Activated T-helper 2 cell treated with anti-CD3 and anti-CD28 coated beads, Interferon-gamma antibody, Interleukin-2, Interleukin-4, amounts not matched to agents 10 μg/mL and 5 μg/mL and 100 μg/mL, durations not matched to agents 14 hours and 24 hours and 36 hours (primary cell): ENCODE data around the gene MYPN. TPM values are rescaled to one million over a fixed set of nuclear protein-coding genes. Genes with fewer than 3 reads are reported as not detected.
"Not testable (repeated sequence)": the region's sequence is repeated elsewhere in the genome, so short reads cannot be mapped to it uniquely, and the experiment has no call there.

Experiments used
- DNase-seq: peaks from one replicate; pipeline ENCODE4 v3.0.0; 2021; ENCODE audit warnings: low spot score
- H3K27ac Mint-ChIP-seq: one replicate; pipeline ENCODE4 v1.8.0; 2021; ENCODE audit warnings: mixed read lengths
- H3K27me3 Mint-ChIP-seq: one replicate; pipeline ENCODE4 v1.8.0; 2021; ENCODE audit warnings: low read depth, mixed read lengths
- H3K36me3 Mint-ChIP-seq: one replicate; pipeline ENCODE4 v1.8.0; 2021; ENCODE audit warnings: low read depth, mixed read lengths
- H3K4me1 Mint-ChIP-seq: one replicate; pipeline ENCODE4 v1.8.0; 2021; ENCODE audit warnings: low read depth, mixed read lengths
- H3K4me3 Mint-ChIP-seq: one replicate; pipeline ENCODE4 v1.8.0; 2021; ENCODE audit warnings: low read depth, mild to moderate bottlenecking, moderate library complexity, mixed read lengths
- H3K9me3 Mint-ChIP-seq: one replicate; pipeline ENCODE4 v1.8.0; 2021; ENCODE audit warnings: mixed read lengths
- intact Hi-C: fragments of 100-400 bp; cut with micrococcal nuclease; formaldehyde crosslinking; loops from one replicate; pipeline ENCODE4 v1.15.1; 2023
- total RNA-seq: library from RNA; stranded (reverse); gene quantifications from 2 replicates; pipeline ENCODE4 v1.2.3, GENCODE V29; 2022

Gene MYPN
- not detected in 2 replicates for total RNA-seq

GRCh38 chr10:68109331-68109730 lies at the start of gene MYPN:
Gene MYPN, plus strand, starts transcription at chr10:68109488. Its CDS starts 11,951 bp downstream, at chr10:68121439.
- no peaks in the 10 kb centered on the region for H3K4me1 Mint-ChIP-seq
- no peak for DNase-seq
- H3K9me3 Mint-ChIP-seq, result no peaks in the 10 kb centered on the region
- no peak within 1 kb of the TSS for H3K4me3 Mint-ChIP-seq
- no peak within 1 kb of the TSS for H3K27ac Mint-ChIP-seq
- H3K36me3 Mint-ChIP-seq, result no peaks in the 10 kb centered on the region
- peaks cover 17% of the 10 kb centered on the region for H3K27me3 Mint-ChIP-seq
- intact Hi-C loops, result no loop called here

GRCh38 chr10:68067029-68067428 lies 42.3 kb upstream of the MYPN start:
- H3K36me3 Mint-ChIP-seq, result peaks cover 43% of the 10 kb centered on the region
- DNase-seq, result no peak
- H3K4me3 Mint-ChIP-seq, result no peak overlapping the region
- intact Hi-C loops, result no loop called here
- no peaks in the 10 kb centered on the region for H3K9me3 Mint-ChIP-seq
- peaks cover 23% of the 10 kb centered on the region for H3K4me1 Mint-ChIP-seq
- no peaks in the 10 kb centered on the region for H3K27me3 Mint-ChIP-seq
- no peak overlapping the region for H3K27ac Mint-ChIP-seq

GRCh38 chr10:68067508-68067907 lies 41.8 kb upstream of the MYPN start:
- intact Hi-C loops, result no loop called here
- H3K27ac Mint-ChIP-seq, result peak overlapping the region; percentile 28
- H3K27me3 Mint-ChIP-seq, result no peaks in the 10 kb centered on the region
- H3K9me3 Mint-ChIP-seq, result no peaks in the 10 kb centered on the region
- no peak overlapping the region for H3K4me3 Mint-ChIP-seq
- peaks cover 42% of the 10 kb centered on the region for H3K36me3 Mint-ChIP-seq
- no peak for DNase-seq
- H3K4me1 Mint-ChIP-seq, result peaks cover 25% of the 10 kb centered on the region

GRCh38 chr10:68073631-68074030 lies 35.7 kb upstream of the MYPN start:
- no peaks in the 10 kb centered on the region for H3K9me3 Mint-ChIP-seq
- peak overlapping the region; percentile 92 for H3K27ac Mint-ChIP-seq
- H3K27me3 Mint-ChIP-seq, result no peaks in the 10 kb centered on the region
- intact Hi-C loops, result loop anchor here (1.0 to 10.0 kb wide), 4 partner anchors 258 to 647 kb away; partner anchors contain the start of genes CCAR1 and RUFY2
- peak overlapping the region; percentile 96 for H3K4me3 Mint-ChIP-seq
- peaks cover 47% of the 10 kb centered on the region for H3K4me1 Mint-ChIP-seq
- peaks cover 37% of the 10 kb centered on the region for H3K36me3 Mint-ChIP-seq
- no peak for DNase-seq

- no peaks in the 10 kb centered on the region for H3K27me3 Mint-ChIP-seq
- H3K36me3 Mint-ChIP-seq, result peaks cover 36% of the 10 kb centered on the region
- peaks cover 45% of the 10 kb centered on the region for H3K4me1 Mint-ChIP-seq
- peak overlapping the region; percentile 96 for H3K4me3 Mint-ChIP-seq
- DNase-seq, result no peak
- intact Hi-C loops, result loop anchor here (1.0 to 10.0 kb wide), 4 partner anchors 257 to 647 kb away; partner anchors contain the start of genes CCAR1 and RUFY2
- H3K9me3 Mint-ChIP-seq, result no peaks in the 10 kb centered on the region
- peak overlapping the region; percentile 92 for H3K27ac Mint-ChIP-seq
Measured at GRCh38 chr10:68074031-68074774, 35.1 kb upstream of the MYPN start.

- Mint-ChIP-seq H3K27me3 (no peaks in the 10 kb centered on the region), H3K36me3 (peaks cover 34% of the 10 kb centered on the region), H3K27ac (peak within 1 kb of the TSS; percentile 92), H3K9me3 (no peaks in the 10 kb centered on the region), H3K4me1 (peaks cover 42% of the 10 kb centered on the region), H3K4me3 (peak within 1 kb of the TSS; percentile 96)
- intact Hi-C loops, result loop anchor here (1.0 to 10.0 kb wide), 7 partner anchors 191 to 646 kb away; partner anchors contain the start of genes CCAR1, RUFY2 and SIRT1
- peak; percentile 83 for DNase-seq
Measured at GRCh38 chr10:68074775-68075549, 34.3 kb upstream of the MYPN start, which contains the start of gene HERC4. Gene HERC4, minus strand, starts transcription at chr10:68075283. Its CDS starts 2,175 bp downstream, at chr10:68073108.

- intact Hi-C loops, result loop anchor here (1.0 to 10.0 kb wide), 6 partner anchors 191 to 645 kb away; partner anchors contain the start of genes CCAR1, RUFY2 and SIRT1
- peak overlapping the region; percentile 42 for H3K4me3 Mint-ChIP-seq
- no peaks in the 10 kb centered on the region for H3K9me3 Mint-ChIP-seq
- H3K27me3 Mint-ChIP-seq, result no peaks in the 10 kb centered on the region
- peak overlapping the region; percentile 68 for H3K27ac Mint-ChIP-seq
- peaks cover 33% of the 10 kb centered on the region for H3K36me3 Mint-ChIP-seq
- H3K4me1 Mint-ChIP-seq, result peaks cover 42% of the 10 kb centered on the region
- DNase-seq, result no peak
Measured at GRCh38 chr10:68075550-68076004, 33.7 kb upstream of the MYPN start.

GRCh38 chr10:68076081-68076480 lies 33.2 kb upstream of the MYPN start:
- intact Hi-C loops, result loop anchor here (5.0 to 10.0 kb wide), 3 partner anchors 291 to 464 kb away; partner anchors contain the start of gene RUFY2
- H3K4me3 Mint-ChIP-seq, H3K27ac Mint-ChIP-seq, DNase-seq, H3K27me3 Mint-ChIP-seq, H3K9me3 Mint-ChIP-seq: not testable (repeated sequence)
- Mint-ChIP-seq H3K36me3 (peaks cover 28% of the 10 kb centered on the region), H3K4me1 (peaks cover 37% of the 10 kb centered on the region)

- Mint-ChIP-seq H3K4me1 (peaks cover 30% of the 10 kb centered on the region), H3K9me3 (no peaks in the 10 kb centered on the region), H3K27me3 (no peaks in the 10 kb centered on the region), H3K4me3 (no peak overlapping the region), H3K36me3 (peaks cover 21% of the 10 kb centered on the region), H3K27ac (peak overlapping the region; percentile 22)
- no peak for DNase-seq
- intact Hi-C loops, result loop anchor here (1.0 to 10.0 kb wide), 4 partner anchors 11 to 465 kb away; partner anchors contain the start of gene RUFY2
Measured at GRCh38 chr10:68077026-68077425, 32.3 kb upstream of the MYPN start.

GRCh38 chr10:68079434-68079833 lies 29.9 kb upstream of the MYPN start:
- Mint-ChIP-seq H3K9me3 (no peaks in the 10 kb centered on the region), H3K36me3 (peaks cover 3% of the 10 kb centered on the region), H3K4me3 (no peak overlapping the region), H3K4me1 (peaks cover 18% of the 10 kb centered on the region), H3K27me3 (peaks cover 5% of the 10 kb centered on the region), H3K27ac (no peak overlapping the region)
- no peak for DNase-seq
- intact Hi-C loops, result loop anchor here (5.0 to 10.0 kb wide), 3 partner anchors 295 to 467 kb away; partner anchors contain the start of gene RUFY2

- no peak for DNase-seq
- Mint-ChIP-seq H3K4me3 (no peak overlapping the region), H3K9me3 (no peaks in the 10 kb centered on the region), H3K27me3 (peaks cover 5% of the 10 kb centered on the region), H3K27ac (no peak overlapping the region), H3K36me3 (no peaks in the 10 kb centered on the region), H3K4me1 (peaks cover 12% of the 10 kb centered on the region)
- intact Hi-C loops, result no loop called here
Measured at GRCh38 chr10:68080853-68081431, 28.3 kb upstream of the MYPN start.

GRCh38 chr10:68081916-68082315 lies 27.4 kb upstream of the MYPN start:
- intact Hi-C loops, result loop anchor here (1.0 kb wide), 1 partner anchor 74 kb away; no protein-coding TSS in a partner anchor

More at GRCh38 chr10:68081916-68082315, 27.4 kb upstream of the MYPN start:
- peaks cover 11% of the 10 kb centered on the region for H3K4me1 Mint-ChIP-seq
- peaks cover 7% of the 10 kb centered on the region for H3K27me3 Mint-ChIP-seq
- H3K36me3 Mint-ChIP-seq, result no peaks in the 10 kb centered on the region
- H3K27ac Mint-ChIP-seq, result no peak overlapping the region
- no peak for DNase-seq
- no peak overlapping the region for H3K4me3 Mint-ChIP-seq
- no peaks in the 10 kb centered on the region for H3K9me3 Mint-ChIP-seq
